HCT116 (cell line): Measurements from ENCODE around the gene KIAA0232. TPM values are rescaled to one million over a fixed set of nuclear protein-coding genes. Genes with fewer than 3 reads are reported as not detected.

Experiments used
- ATAC-seq: fragments of 200-7000 bp; cut with Tn5 transposase; 2 replicates; pipeline ENCODE4 v1.9.1; 2020; ENCODE audit warnings: mild to moderate bottlenecking, moderate library complexity
- BruUV-seq: library from RNA; stranded (reverse); fragments of 400-500 nt; replicated peaks from 2 replicates; lab custom pipeline; 2021; lab: Mats Ljungman, UMichigan
- CTCF ChIA-PET: fragments of 300-600 bp; sonication (Branson Sonifier 250); formaldehyde crosslinking; loops from one replicate; lab custom pipeline; 2021; ENCODE audit warnings: antibody characterized with exemption; lab: Charles Lee
- POLR2A ChIA-PET: fragments of 300-600, 350-600 bp; sonication (Branson Sonifier 250); formaldehyde crosslinking; loops from one replicate; lab custom pipeline; 2021; ENCODE audit warnings: antibody characterized with exemption; lab: Charles Lee
- RAD21 ChIA-PET, 2 experiments: fragments of 300-600 bp; sonication (Branson Sonifier 250); formaldehyde crosslinking; loops; one replicate each; lab custom pipeline; 2023; ENCODE audit warnings: low total read pairs in 2 of 2; ENCODE audit not compliant: uncharacterized antibody in 2 of 2, unreplicated experiment in 2 of 2, low non-redundant PET in 1 of 2; lab: Charles Lee
- DNase-seq: peaks from one replicate; pipeline ENCODE4 v3.0.0-alpha.2; 2010; ENCODE audit warnings: low read depth, low spot score
- H2AFZ ChIP-seq: fragments of 200-600 bp; shearing (Covaris generic), sonication (generic); 2 replicates; pipeline ENCODE4 v1.6.1; 2017; ENCODE audit warnings: low read depth, mixed run types, mixed read lengths, antibody characterized with exemption, low read length; ENCODE audit not compliant: poor library complexity, severe bottlenecking
- H3K27ac ChIP-seq: 2 replicates; pipeline ENCODE4 v1.5.1; 2012; ENCODE audit warnings: low read depth, low read length
- H3K27me3 ChIP-seq: fragments of 200-600 bp; sonication (generic); 2 replicates; pipeline ENCODE4 v1.6.1; 2016; ENCODE audit warnings: mixed run types, low read length, mixed read lengths; ENCODE audit not compliant: insufficient read depth
- H3K36me3 ChIP-seq, 2 experiments: fragments of 200-500 bp in 1 of 2; fragments of 200-600 bp in 1 of 2; sonication (Bioruptor generic) in 1 of 2; sonication (generic) in 1 of 2; 2 replicates each; pipeline versions ENCODE4 v1.5.1 to v1.6.1; 2014 to 2016; ENCODE audit warnings: low read length in 2 of 2, inconsistent platforms in 1 of 2, mixed read lengths in 1 of 2, mixed run types in 1 of 2; ENCODE audit not compliant: insufficient read depth in 2 of 2, control insufficient read depth in 1 of 2
- H3K4me1 ChIP-seq, 2 experiments: fragments of 200-600 bp in 1 of 2; sonication (generic) in 1 of 2; 2 replicates each; pipeline versions ENCODE4 v1.5.1 to v1.6.1; 2012 to 2017; ENCODE audit warnings: low read length in 2 of 2, inconsistent platforms in 1 of 2, mild to moderate bottlenecking in 1 of 2, mixed read lengths in 1 of 2, mixed run types in 1 of 2, moderate library complexity in 1 of 2; ENCODE audit not compliant: insufficient read depth in 2 of 2, control insufficient read depth in 1 of 2
- H3K4me2 ChIP-seq: fragments of 200-600 bp; sonication (generic); 2 replicates; pipeline ENCODE4 v1.6.1; 2017; ENCODE audit warnings: mixed run types, low read length, mixed read lengths
- H3K4me3 ChIP-seq, 2 experiments: fragments of 200-600 bp in 1 of 2; sonication (generic) in 1 of 2; replicated peaks in 1 of 2; 2 replicates each; pipeline ENCODE4 v1.5.1; 2011 to 2016; ENCODE audit warnings: low read length in 2 of 2, control low read depth in 1 of 2, low read depth in 1 of 2, mild to moderate bottlenecking in 1 of 2, mixed read lengths in 1 of 2, mixed run types in 1 of 2
- H3K79me2 ChIP-seq: fragments of 200-600 bp; sonication (generic); 2 replicates; pipeline ENCODE4 v1.6.1; 2017; ENCODE audit warnings: mild to moderate bottlenecking, mixed run types, low read length, moderate library complexity, mixed read lengths; ENCODE audit not compliant: insufficient read depth
- H3K9ac ChIP-seq: fragments of 200-600 bp; sonication (generic); 2 replicates; pipeline ENCODE4 v1.6.1; 2016; ENCODE audit warnings: low read length, mixed read lengths
- H3K9me2 ChIP-seq: fragments of 200-600 bp; sonication (generic), shearing (Covaris generic); 2 replicates; pipeline ENCODE4 v1.6.1; 2017; ENCODE audit warnings: mixed run types, mild to moderate bottlenecking, moderate library complexity; ENCODE audit not compliant: insufficient read depth
- H3K9me3 ChIP-seq, 2 experiments: fragments of 200-500 bp in 1 of 2; fragments of 200-600 bp in 1 of 2; sonication (Bioruptor generic) in 1 of 2; sonication (generic) in 1 of 2; 2 replicates each; pipeline ENCODE4 v1.6.1; 2014 to 2017; ENCODE audit warnings: low read length in 2 of 2, mixed read lengths in 2 of 2, inconsistent platforms in 1 of 2, low read depth in 1 of 2, mild to moderate bottlenecking in 1 of 2, mixed run types in 1 of 2, moderate library complexity in 1 of 2; ENCODE audit not compliant: control insufficient read depth in 1 of 2, insufficient read depth in 1 of 2
- H4K20me1 ChIP-seq: fragments of 200-600 bp; sonication (generic), shearing (Covaris generic); 2 replicates; pipeline ENCODE4 v1.6.1; 2017; ENCODE audit warnings: mixed run types, mild to moderate bottlenecking, moderate library complexity; ENCODE audit not compliant: insufficient read depth
- ATF3 ChIP-seq: IDR thresholded peaks from 2 replicates; pipeline ENCODE4 v1.6.1; 2012
- CBX3 ChIP-seq: IDR thresholded peaks from 2 replicates; pipeline ENCODE4 v1.6.1; 2012; ENCODE audit warnings: low read depth
- CEBPB ChIP-seq: IDR thresholded peaks from 2 replicates; pipeline ENCODE4 v1.6.1; 2012; ENCODE audit warnings: low read depth
- CTCF ChIP-seq, 3 experiments: fragments of 200-600 bp in 1 of 3; sonication (generic) in 1 of 3; IDR thresholded peaks in 2 of 3; conservative IDR thresholded peaks in 1 of 3; 2 replicates each; pipeline ENCODE4 v1.5.1; 2012 to 2017; ENCODE audit warnings: low read depth in 2 of 3, low read length in 2 of 3, antibody characterized with exemption in 1 of 3, borderline replicate concordance in 1 of 3, control low read depth in 1 of 3, mild to moderate bottlenecking in 1 of 3, mixed read lengths in 1 of 3, mixed run types in 1 of 3, moderate library complexity in 1 of 3; ENCODE audit not compliant: insufficient read depth in 1 of 3
- EGR1 ChIP-seq: IDR thresholded peaks from 2 replicates; pipeline ENCODE4 v1.6.1; 2012; ENCODE audit warnings: low read depth
- EZH2 ChIP-seq: fragments of 200-600 bp; sonication (generic); IDR thresholded peaks from 2 replicates; pipeline ENCODE4 v1.6.1; 2017; ENCODE audit warnings: antibody characterized with exemption, mixed run types
- EZH2phosphoT487 ChIP-seq: fragments of 200-600 bp; IDR thresholded peaks from 2 replicates; pipeline ENCODE4 v1.6.1; 2018; ENCODE audit warnings: antibody characterized with exemption, borderline replicate concordance
- FOSL1 ChIP-seq: IDR thresholded peaks from 2 replicates; pipeline ENCODE4 v1.6.1; 2012; ENCODE audit warnings: low read depth
- JUND ChIP-seq: IDR thresholded peaks from 2 replicates; pipeline ENCODE4 v1.6.1; 2012
- MAX ChIP-seq: IDR thresholded peaks from 2 replicates; pipeline ENCODE4 v1.6.1; 2012
- RAD21 ChIP-seq: IDR thresholded peaks from 2 replicates; pipeline ENCODE4 v1.6.1; 2012; ENCODE audit warnings: low read depth, mild to moderate bottlenecking
- REST ChIP-seq: IDR thresholded peaks from 2 replicates; pipeline ENCODE4 v1.6.1; 2012; ENCODE audit warnings: low read depth
- SIN3A ChIP-seq: IDR thresholded peaks from 2 replicates; pipeline ENCODE4 v1.6.1; 2012; ENCODE audit warnings: low read depth
- SP1 ChIP-seq: IDR thresholded peaks from 2 replicates; pipeline ENCODE4 v1.6.1; 2012; ENCODE audit warnings: low read depth
- SRF ChIP-seq: IDR thresholded peaks from 2 replicates; pipeline ENCODE4 v1.6.1; 2012; ENCODE audit warnings: low read depth
- TCF7L2 ChIP-seq: IDR thresholded peaks from 2 replicates; pipeline ENCODE4 v1.7.0; 2011; ENCODE audit warnings: borderline replicate concordance, inconsistent platforms; ENCODE audit not compliant: insufficient read depth, insufficient read length; ENCODE audit errors: extremely low read depth
- YY1 ChIP-seq: IDR thresholded peaks from 2 replicates; pipeline ENCODE4 v1.6.1; 2011; ENCODE audit warnings: low read length, low read depth, moderate library complexity, mild to moderate bottlenecking; ENCODE audit not compliant: insufficient replicate concordance; ENCODE audit errors: extremely low read depth
- ZBTB33 ChIP-seq: IDR thresholded peaks from 2 replicates; pipeline ENCODE4 v1.6.1; 2011; ENCODE audit warnings: mild to moderate bottlenecking, low read length, moderate library complexity; ENCODE audit not compliant: insufficient replicate concordance; ENCODE audit errors: extremely low read depth
- ZNF274 ChIP-seq: fragments of 200-500 bp; sonication (Bioruptor generic); IDR thresholded peaks from 2 replicates; pipeline ENCODE4 v1.6.1; 2014; ENCODE audit warnings: mild to moderate bottlenecking, low read depth, low read length, inconsistent platforms
- intact Hi-C: fragments of 100-400 bp; cut with micrococcal nuclease; formaldehyde crosslinking; loops from 2 replicates; pipeline ENCODE4 v1.10.0; 2022
- total RNA-seq: library from RNA; stranded (reverse); gene quantifications from one replicate; pipeline ENCODE4 v1.2.1, GENCODE V29; 2021; ENCODE audit not compliant: unreplicated experiment

The KIAA0232 gene
- total RNA-seq, 1 experiment from 2014 or later = 18.1 TPM

- H3K36me3 ChIP-seq = peaks cover 0 to 6% of the 10 kb centered on the region in 2 experiments; a peak in 1 of 4 replicates
- H3K9ac ChIP-seq = no peak overlapping the region
- CTCF ChIA-PET = no interaction called here
- H4K20me1 ChIP-seq = no peaks in the 10 kb centered on the region
- RAD21 ChIA-PET = no interaction called here
- H3K79me2 ChIP-seq = peaks cover 87% of the 10 kb centered on the region
- no peak for TF ChIP-seq ATF3
- no peak for TF ChIP-seq EGR1
- TF ChIP-seq YY1 = no peak
- TF ChIP-seq FOSL1 = no peak
- no peak for TF ChIP-seq EZH2phosphoT487
- TF ChIP-seq JUND = no peak
- no peak for TF ChIP-seq ZBTB33
- no peak for TF ChIP-seq ZNF274
- no peak for TF ChIP-seq CEBPB
- TF ChIP-seq MAX = no peak
- no peak for TF ChIP-seq CBX3
- TF ChIP-seq EZH2 = no peak
- TF ChIP-seq SP1 = no peak
- no peak for TF ChIP-seq SIN3A
- TF ChIP-seq CTCF (IDR thresholded peaks at IDR 0.05 in 2 of 3, conservative IDR thresholded peaks at IDR 0.05 in 1 of 3; ENCODE audit: borderline replicate concordance in 1 of 3, insufficient read depth in 1 of 3, low read depth in 2 of 3, low read length in 2 of 3) = no peak
- TF ChIP-seq RAD21 = no peak
- TF ChIP-seq SRF = no peak
- no peak for TF ChIP-seq TCF7L2
- no peak for TF ChIP-seq REST
- no peak overlapping the region for H3K4me3 ChIP-seq
- no peak overlapping the region for H3K4me2 ChIP-seq
- no peaks in the 10 kb centered on the region for H3K9me3 ChIP-seq
- no TSS peak for BruUV-seq
- H3K4me1 ChIP-seq = peaks cover 0 to 17% of the 10 kb centered on the region in 2 experiments; a peak in 3 of 4 replicates
- no peaks in the 10 kb centered on the region for H3K9me2 ChIP-seq
- H3K27ac ChIP-seq = no peak overlapping the region
- no peaks in the 10 kb centered on the region for H3K27me3 ChIP-seq
- H2AFZ ChIP-seq = no peak overlapping the region
- ATAC-seq (no peak), DNase-seq (no peak)
- intact Hi-C loops = no loop called here
- POLR2A ChIA-PET = no interaction called here
These were observed 19.5 kb downstream of the KIAA0232 start for GRCh38 chr4:6802025-6802424.
